ENCODE data around the gene TEX26.

The TEX26 gene

GRCh38 chr13:31009166-31009565 lies 76.7 kb downstream of the TEX26 start:
- H3K4me2 ChIP-seq (ENCODE audit: low read length, poor library complexity, severe bottlenecking) = no peak overlapping the region
- H2BK5ac ChIP-seq (ENCODE audit: low read depth, low read length, poor library complexity, severe bottlenecking) = no peak overlapping the region
- peak overlapping the region in 1 of 2 experiments; percentile 76 for H3K18ac ChIP-seq (ENCODE audit: low read depth in 1 of 2, low read length in 2 of 2)
- H2BK120ac ChIP-seq (ENCODE audit: low read depth, low read length) = no peak overlapping the region
- peaks cover 0 to 7% of the 10 kb centered on the region in 2 experiments for H3K27me3 ChIP-seq (ENCODE audit: control insufficient read depth in 1 of 2, insufficient read depth in 1 of 2, low read length in 2 of 2)
- H3K9me3 ChIP-seq (ENCODE audit: control insufficient read depth, low read length) = no peaks in the 10 kb centered on the region
- no peak overlapping the region for H3K27ac ChIP-seq (ENCODE audit: low read length, poor library complexity, severe bottlenecking)
- 92% methylated on average over 5 of the region's 5 CpGs for WGBS
- H3K23ac ChIP-seq (ENCODE audit: low read length in 2 of 2) = peak overlapping the region in 1 of 2 experiments; percentile 73
- no peak overlapping the region for H4K8ac ChIP-seq (ENCODE audit: low read length)
- H3K36me3 ChIP-seq (ENCODE audit: control insufficient read depth in 1 of 2, insufficient read depth in 2 of 2, low read depth in 1 of 2, low read length in 2 of 2) = no peaks in the 10 kb centered on the region
- H2AFZ ChIP-seq (ENCODE audit: low read depth, low read length) = no peak overlapping the region
- no peaks in the 10 kb centered on the region for H3K79me1 ChIP-seq (replicated peaks; ENCODE audit: low read length, poor library complexity, severe bottlenecking)
- H3K4me1 ChIP-seq (ENCODE audit: control insufficient read depth, insufficient read depth, low read depth, low read length) = peaks cover 6% of the 10 kb centered on the region
- no peak overlapping the region for H3K14ac ChIP-seq (ENCODE audit: low read length in 2 of 2)
- peak overlapping the region; percentile 20 for H4K91ac ChIP-seq (ENCODE audit: low read length)
- H2BK15ac ChIP-seq (ENCODE audit: low read depth, poor library complexity, severe bottlenecking) = no peak overlapping the region
- H3K4ac ChIP-seq (ENCODE audit: low read depth in 1 of 2, low read length in 2 of 2) = peak overlapping the region in 1 of 2 experiments; percentile 80
- no peak overlapping the region for H3K4me3 ChIP-seq (ENCODE audit: insufficient read depth in 1 of 2, low read depth in 1 of 2, low read length in 2 of 2)
- H2BK12ac ChIP-seq (ENCODE audit: low read length in 2 of 2) = peak overlapping the region; percentile 20 to 55
- no peak for DNase-seq
- no peak overlapping the region for H3K9ac ChIP-seq (ENCODE audit: low read length)
- peak overlapping the region; percentile 27 for H2AK5ac ChIP-seq (ENCODE audit: low read length, severe bottlenecking)

GRCh38 chr13:31010296-31010695 lies 77.8 kb downstream of the TEX26 start:
- Histone ChIP-seq H2BK5ac (ENCODE audit: low read depth, low read length, poor library complexity, severe bottlenecking) (no peak overlapping the region), H3K14ac (ENCODE audit: low read length in 2 of 2) (no peak overlapping the region), H3K18ac (ENCODE audit: low read depth in 1 of 2, low read length in 2 of 2) (peak overlapping the region in 1 of 2 experiments; percentile 4), H2BK12ac (ENCODE audit: low read length in 2 of 2) (peak overlapping the region in 1 of 2 experiments; percentile 74), H2AK5ac (ENCODE audit: low read length, severe bottlenecking) (no peak overlapping the region), H3K9ac (ENCODE audit: low read length) (no peak overlapping the region), H3K27ac (ENCODE audit: low read length, poor library complexity, severe bottlenecking) (no peak overlapping the region), H3K9me3 (ENCODE audit: control insufficient read depth, low read length) (no peaks in the 10 kb centered on the region), H2BK15ac (ENCODE audit: low read depth, poor library complexity, severe bottlenecking) (no peak overlapping the region), H4K8ac (ENCODE audit: low read length) (no peak overlapping the region), H3K4me2 (ENCODE audit: low read length, poor library complexity, severe bottlenecking) (no peak overlapping the region), H3K4ac (ENCODE audit: low read depth in 1 of 2, low read length in 2 of 2) (no peak overlapping the region), H3K4me3 (ENCODE audit: insufficient read depth in 1 of 2, low read depth in 1 of 2, low read length in 2 of 2) (no peak overlapping the region), H2BK120ac (ENCODE audit: low read depth, low read length) (no peak overlapping the region), H3K23ac (ENCODE audit: low read length in 2 of 2) (no peak overlapping the region), H3K79me1 (replicated peaks; ENCODE audit: low read length, poor library complexity, severe bottlenecking) (no peaks in the 10 kb centered on the region), H3K27me3 (ENCODE audit: control insufficient read depth in 1 of 2, insufficient read depth in 1 of 2, low read length in 2 of 2) (peaks cover 0 to 7% of the 10 kb centered on the region in 2 experiments), H3K4me1 (ENCODE audit: control insufficient read depth, insufficient read depth, low read depth, low read length) (peaks cover 6% of the 10 kb centered on the region), H2AFZ (ENCODE audit: low read depth, low read length) (no peak overlapping the region), H3K36me3 (ENCODE audit: control insufficient read depth in 1 of 2, insufficient read depth in 2 of 2, low read depth in 1 of 2, low read length in 2 of 2) (no peaks in the 10 kb centered on the region), H4K91ac (ENCODE audit: low read length) (no peak overlapping the region)
- no peak for DNase-seq
- 89% methylated on average over 2 of the region's 2 CpGs for WGBS

GRCh38 chr13:31011193-31011860 lies 78.9 kb downstream of the TEX26 start:
- DNase-seq = no peak
- H3K4me1 ChIP-seq (ENCODE audit: control insufficient read depth, insufficient read depth, low read depth, low read length) = peaks cover 8% of the 10 kb centered on the region
- H3K23ac ChIP-seq (ENCODE audit: low read length in 2 of 2) = no peak overlapping the region
- WGBS = 68% methylated on average over 3 of the region's 5 CpGs
- H3K27ac ChIP-seq (ENCODE audit: low read length, poor library complexity, severe bottlenecking) = no peak overlapping the region
- no peak overlapping the region for H3K4ac ChIP-seq (ENCODE audit: low read depth in 1 of 2, low read length in 2 of 2)
- H4K8ac ChIP-seq (ENCODE audit: low read length) = no peak overlapping the region
- H3K79me1 ChIP-seq (replicated peaks; ENCODE audit: low read length, poor library complexity, severe bottlenecking) = no peaks in the 10 kb centered on the region
- no peaks in the 10 kb centered on the region for H3K9me3 ChIP-seq (ENCODE audit: control insufficient read depth, low read length)
- H2AFZ ChIP-seq (ENCODE audit: low read depth, low read length) = no peak overlapping the region
- no peak overlapping the region for H3K18ac ChIP-seq (ENCODE audit: low read depth in 1 of 2, low read length in 2 of 2)
- no peak overlapping the region for H2BK5ac ChIP-seq (ENCODE audit: low read depth, low read length, poor library complexity, severe bottlenecking)
- H2AK5ac ChIP-seq (ENCODE audit: low read length, severe bottlenecking) = no peak overlapping the region
- no peak overlapping the region for H3K14ac ChIP-seq (ENCODE audit: low read length in 2 of 2)
- no peak overlapping the region for H4K91ac ChIP-seq (ENCODE audit: low read length)
- peaks cover 0 to 3% of the 10 kb centered on the region in 2 experiments for H3K27me3 ChIP-seq (ENCODE audit: control insufficient read depth in 1 of 2, insufficient read depth in 1 of 2, low read length in 2 of 2)
- H2BK12ac ChIP-seq (ENCODE audit: low read length in 2 of 2) = no peak overlapping the region
- H3K9ac ChIP-seq (ENCODE audit: low read length) = no peak overlapping the region
- no peak overlapping the region for H2BK120ac ChIP-seq (ENCODE audit: low read depth, low read length)
- no peak overlapping the region for H3K4me2 ChIP-seq (ENCODE audit: low read length, poor library complexity, severe bottlenecking)
- no peak overlapping the region for H3K4me3 ChIP-seq (ENCODE audit: insufficient read depth in 1 of 2, low read depth in 1 of 2, low read length in 2 of 2)
- H3K36me3 ChIP-seq (ENCODE audit: control insufficient read depth in 1 of 2, insufficient read depth in 2 of 2, low read depth in 1 of 2, low read length in 2 of 2) = no peaks in the 10 kb centered on the region
- no peak overlapping the region for H2BK15ac ChIP-seq (ENCODE audit: low read depth, poor library complexity, severe bottlenecking)

- Histone ChIP-seq H4K91ac (ENCODE audit: low read length) (no peak overlapping the region), H3K18ac (ENCODE audit: low read depth in 1 of 2, low read length in 2 of 2) (peak overlapping the region in 1 of 2 experiments; percentile 67), H3K23ac (ENCODE audit: low read length in 2 of 2) (no peak overlapping the region), H3K9ac (ENCODE audit: low read length) (peak overlapping the region; percentile 6), H3K27ac (ENCODE audit: low read length, poor library complexity, severe bottlenecking) (no peak overlapping the region), H2BK5ac (ENCODE audit: low read depth, low read length, poor library complexity, severe bottlenecking) (no peak overlapping the region), H3K14ac (ENCODE audit: low read length in 2 of 2) (no peak overlapping the region), H3K4ac (ENCODE audit: low read depth in 1 of 2, low read length in 2 of 2) (no peak overlapping the region), H2AK5ac (ENCODE audit: low read length, severe bottlenecking) (no peak overlapping the region), H2BK15ac (ENCODE audit: low read depth, poor library complexity, severe bottlenecking) (no peak overlapping the region), H3K4me1 (ENCODE audit: control insufficient read depth, insufficient read depth, low read depth, low read length) (peaks cover 8% of the 10 kb centered on the region), H3K79me1 (replicated peaks; ENCODE audit: low read length, poor library complexity, severe bottlenecking) (no peaks in the 10 kb centered on the region), H2AFZ (ENCODE audit: low read depth, low read length) (no peak overlapping the region), H3K27me3 (ENCODE audit: control insufficient read depth in 1 of 2, insufficient read depth in 1 of 2, low read length in 2 of 2) (peaks cover 0 to 3% of the 10 kb centered on the region in 2 experiments), H3K4me2 (ENCODE audit: low read length, poor library complexity, severe bottlenecking) (no peak overlapping the region), H4K8ac (ENCODE audit: low read length) (peak overlapping the region; percentile 59), H2BK12ac (ENCODE audit: low read length in 2 of 2) (peak overlapping the region; percentile 70 to 75), H3K9me3 (ENCODE audit: control insufficient read depth, low read length) (no peaks in the 10 kb centered on the region), H3K4me3 (ENCODE audit: insufficient read depth in 1 of 2, low read depth in 1 of 2, low read length in 2 of 2) (no peak overlapping the region), H3K36me3 (ENCODE audit: control insufficient read depth in 1 of 2, insufficient read depth in 2 of 2, low read depth in 1 of 2, low read length in 2 of 2) (no peaks in the 10 kb centered on the region), H2BK120ac (ENCODE audit: low read depth, low read length) (no peak overlapping the region)
- no peak for DNase-seq
- WGBS = 88% methylated on average over 5 of the region's 7 CpGs
Measured at GRCh38 chr13:31011901-31012654, 79.6 kb downstream of the TEX26 start.
